Activated effector memory CD4-positive, alpha-beta T cell treated with Interleukin-2 at 50 U/mL for 16 hours (primary cell): ENCODE data around the gene CHST12.
"Not testable (repeated sequence)": the region's sequence is repeated elsewhere in the genome, so short reads cannot be mapped to it uniquely, and the experiment has no call there.

Source experiments
- DNase-seq: peaks from one replicate; pipeline ENCODE4 v3.0.0-alpha.2; 2020

CHST12 gene

GRCh38 chr7:2437537-2438148 is 34.2 kb downstream of the CHST12 start:
- DNase-seq: no peak

DNA sequence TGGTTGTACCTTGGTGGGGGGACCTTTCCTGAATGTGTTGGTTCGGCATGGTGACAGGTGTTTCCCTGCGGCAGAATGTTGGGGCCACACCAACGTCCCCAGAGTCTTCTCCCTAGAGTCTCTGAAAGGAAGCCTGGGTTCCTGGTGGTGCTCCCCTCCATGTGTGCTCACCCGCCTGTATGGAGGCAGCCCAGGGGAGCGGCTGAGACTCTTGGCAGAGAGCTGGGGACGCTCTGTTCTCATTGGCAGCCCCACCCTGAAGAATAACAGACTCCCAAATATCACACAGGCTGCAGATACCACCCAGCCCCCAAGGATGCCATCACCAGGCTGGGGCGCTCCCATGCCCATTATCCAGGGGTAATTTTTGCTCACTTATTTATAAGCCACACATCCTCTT is 34.8 kb downstream of the CHST12 start:
- no peak for DNase-seq

DNA sequence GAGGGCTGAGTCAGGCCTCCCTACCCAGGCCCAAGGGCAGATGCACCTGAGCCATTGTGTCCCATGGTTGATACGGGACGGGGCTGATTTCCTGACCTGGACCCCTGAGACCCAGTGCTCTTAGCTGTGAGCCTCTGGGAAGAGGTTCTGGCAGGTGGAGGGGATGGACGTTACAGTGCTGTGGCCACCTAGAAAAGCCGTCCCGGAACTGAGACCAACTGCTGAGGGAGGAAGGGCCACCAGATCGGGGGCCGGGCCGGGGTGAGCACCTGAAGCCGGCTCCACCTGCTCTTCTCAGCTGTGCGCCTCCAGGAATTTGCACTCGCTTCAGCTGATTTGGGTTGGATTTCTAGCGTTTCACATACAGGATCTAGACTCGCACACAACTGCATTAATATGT is 35.4 kb downstream of the CHST12 start:
- no peak for DNase-seq

GRCh38 chr7:2440608-2441245 is 37.3 kb downstream of the CHST12 start:
- DNase-seq: no peak

- no peak for DNase-seq
Observed at GRCh38 chr7:2441430-2442058, 38.1 kb downstream of the CHST12 start.

GRCh38 chr7:2443491-2443890 is 40.1 kb downstream of the CHST12 start:
- no peak for DNase-seq

- DNase-seq: no peak
Observed at GRCh38 chr7:2444476-2444875, 41.1 kb downstream of the CHST12 start.

DNA sequence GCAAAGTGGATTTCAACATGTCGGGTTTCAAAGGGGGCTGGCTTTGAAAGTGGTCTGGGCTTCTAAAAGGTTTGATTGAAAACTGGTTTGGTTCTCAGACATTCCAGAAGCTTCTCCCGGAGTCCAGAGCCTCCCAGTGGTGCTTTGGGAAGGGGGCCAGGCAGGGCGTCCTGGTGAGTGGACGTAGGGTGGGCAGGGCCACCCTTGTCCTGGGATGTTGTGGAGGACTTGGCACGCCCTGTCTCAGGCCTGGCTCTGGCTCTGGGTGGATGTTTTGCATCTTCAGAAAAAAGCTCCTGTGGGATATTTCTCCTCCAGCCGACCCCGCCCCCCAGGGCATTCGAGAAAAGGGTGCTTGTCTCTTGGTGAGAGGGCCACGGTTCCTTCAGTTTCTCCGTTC is 41.6 kb downstream of the CHST12 start:
- no peak for DNase-seq

- DNase-seq: no peak
Observed at GRCh38 chr7:2445898-2446555, 42.6 kb downstream of the CHST12 start.

DNA sequence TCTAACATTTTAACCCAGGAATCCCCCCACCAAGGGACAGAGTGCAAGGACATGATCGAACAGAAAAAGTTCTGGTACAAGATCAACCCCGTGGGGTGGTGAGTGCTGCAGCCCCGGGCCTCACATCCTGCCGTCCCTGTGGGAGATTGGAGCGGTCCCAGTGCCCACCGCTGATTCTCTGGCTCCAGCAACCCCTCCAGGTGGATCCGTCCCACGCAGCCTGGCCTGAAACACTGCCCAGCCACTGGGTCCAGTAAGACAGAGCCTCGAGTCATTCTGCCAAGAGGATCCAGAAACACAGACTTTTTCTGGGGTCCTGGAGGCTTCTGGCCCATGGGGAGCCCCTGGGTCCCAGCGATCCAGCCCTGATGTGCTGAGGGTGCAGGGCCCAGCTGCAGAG is 43.3 kb downstream of the CHST12 start:
- no peak for DNase-seq

DNA sequence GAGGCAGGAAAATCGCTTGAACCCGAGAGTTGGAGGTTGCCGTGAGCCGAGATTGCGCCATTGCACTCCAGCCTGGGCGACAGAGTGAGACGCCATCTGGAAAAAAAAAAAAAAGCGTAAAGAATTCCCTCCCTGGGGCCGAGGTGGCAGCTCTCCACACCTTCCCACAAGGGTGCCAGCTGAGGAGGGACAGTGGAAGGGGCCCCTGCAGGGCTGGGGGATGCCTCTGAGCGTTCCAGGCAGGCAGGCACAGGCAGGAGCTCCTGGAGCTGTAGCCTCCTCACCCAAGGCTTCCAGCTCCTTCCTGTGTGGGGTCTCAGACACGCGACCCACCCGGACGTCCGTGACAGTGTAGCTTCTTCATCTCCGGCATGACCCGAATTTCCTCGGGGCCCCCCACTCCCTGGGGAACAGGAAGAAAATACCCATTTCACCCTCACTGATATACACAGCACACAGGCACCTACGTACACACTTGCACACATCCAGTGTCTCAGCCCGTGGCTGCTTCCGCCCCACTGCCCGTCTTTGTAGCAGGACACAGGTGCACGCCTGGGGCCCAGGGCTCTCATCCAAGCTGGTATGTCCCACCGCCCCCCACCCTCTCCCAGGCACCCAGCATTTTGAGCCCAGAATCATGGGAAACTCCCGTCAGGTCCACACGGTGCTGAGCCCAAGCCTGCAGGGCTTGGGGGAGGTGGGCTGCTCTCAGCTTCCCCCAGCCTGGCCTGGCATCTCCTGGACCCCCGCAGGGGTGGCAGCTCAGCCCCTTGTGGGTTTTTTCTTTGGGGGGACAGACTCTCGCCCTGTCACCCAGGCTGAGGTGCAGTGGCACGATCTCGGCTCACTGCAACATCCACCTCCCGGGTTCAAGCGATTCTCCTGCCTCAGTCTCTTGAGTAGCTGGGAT is 47.0 kb downstream of the CHST12 start:
- DNase-seq: no peak

- peak; percentile 58 for DNase-seq
Observed at GRCh38 chr7:2451171-2452073, 48.0 kb downstream of the CHST12 start.

DNA sequence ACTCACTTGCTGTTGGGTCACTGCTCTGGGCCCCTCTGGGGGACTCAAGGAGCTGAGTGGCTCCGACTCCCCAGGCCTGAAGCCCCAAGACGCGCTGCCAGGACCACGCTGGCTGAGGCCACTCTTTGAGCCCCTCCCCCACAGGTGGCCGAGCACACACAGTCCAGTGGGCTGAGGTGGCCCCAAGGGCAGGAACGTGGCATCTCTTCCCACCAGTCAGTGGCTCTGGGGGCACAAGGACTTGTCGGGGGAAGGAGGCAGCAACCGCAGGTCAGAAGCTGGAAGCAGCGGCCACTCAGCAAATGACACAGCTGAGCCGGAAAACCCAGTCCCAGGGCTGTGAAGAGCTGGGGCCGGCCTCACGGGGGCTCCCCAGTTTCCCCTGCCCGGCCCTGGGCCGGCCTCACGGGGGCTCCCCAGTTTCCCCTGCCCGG is 48.7 kb downstream of the CHST12 start:
- DNase-seq: no peak

- no peak for DNase-seq
Observed at GRCh38 chr7:2452643-2453270, 49.3 kb downstream of the CHST12 start.

GRCh38 chr7:2453849-2454248 is 50.4 kb downstream of the CHST12 start:
- not testable (repeated sequence) for DNase-seq

DNA sequence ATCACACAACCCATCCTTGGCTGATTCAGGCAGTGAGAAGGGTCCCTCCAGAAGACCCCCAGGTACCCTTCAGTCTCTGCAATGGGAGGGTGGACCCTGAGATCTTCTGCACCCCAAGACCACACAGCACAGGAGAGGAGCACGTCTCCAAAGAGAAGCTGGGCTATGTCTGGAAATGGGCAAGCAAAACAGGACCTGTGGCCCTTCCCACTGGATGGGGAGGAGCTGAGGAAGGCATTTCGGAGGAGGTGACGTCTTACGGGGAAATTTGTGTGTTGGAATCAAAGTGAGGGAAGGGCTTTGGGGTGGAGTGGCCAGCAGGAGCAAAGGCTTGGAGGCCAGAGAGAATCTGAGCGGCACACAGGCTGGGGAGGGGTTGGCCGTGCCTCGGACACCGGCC is 56.3 kb downstream of the CHST12 start:
- DNase-seq: no peak

DNA sequence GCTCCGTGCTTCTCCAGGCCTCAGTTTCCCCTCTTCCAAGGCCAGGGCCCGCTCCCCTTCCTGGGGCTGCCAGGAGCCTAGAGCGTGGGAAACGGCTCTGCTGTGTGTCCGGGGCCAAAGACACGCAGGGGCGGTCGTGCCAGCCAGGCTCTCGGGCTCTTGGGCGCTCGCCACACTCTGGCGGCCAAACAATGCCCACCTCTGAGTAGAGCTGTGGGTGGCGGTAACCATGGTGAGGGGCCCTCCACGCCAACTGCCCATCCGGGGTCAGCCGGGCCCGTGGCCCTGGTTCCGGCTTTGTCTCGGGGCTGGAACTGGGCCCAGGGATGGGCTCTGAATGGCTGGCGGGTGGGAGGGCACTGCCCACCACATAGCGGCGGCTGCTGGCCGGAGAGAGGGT is 56.8 kb downstream of the CHST12 start:
- DNase-seq: no peak

DNA sequence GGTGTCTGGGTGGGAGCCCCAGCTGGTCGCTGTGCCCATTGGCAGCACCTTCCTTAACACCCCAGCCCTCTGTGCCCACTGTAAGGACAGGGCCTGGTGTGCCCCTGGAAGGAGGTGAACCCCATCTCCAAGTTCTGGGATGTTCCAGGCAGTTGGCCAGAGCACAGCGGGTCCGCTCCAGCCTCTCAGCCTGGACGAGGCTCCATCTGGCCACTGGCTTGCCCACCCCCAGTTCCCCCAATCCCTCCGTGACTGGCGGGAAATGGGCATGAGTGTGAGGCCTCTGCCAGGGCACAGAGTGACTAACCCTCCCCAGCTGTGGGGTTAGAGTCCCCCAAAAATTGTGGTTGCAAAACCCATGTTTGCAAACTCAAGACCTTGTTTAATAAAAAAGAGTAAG is 57.2 kb downstream of the CHST12 start:
- no peak for DNase-seq

GRCh38 chr7:2461268-2462026 is 58.0 kb downstream of the CHST12 start:
- DNase-seq: no peak

DNA sequence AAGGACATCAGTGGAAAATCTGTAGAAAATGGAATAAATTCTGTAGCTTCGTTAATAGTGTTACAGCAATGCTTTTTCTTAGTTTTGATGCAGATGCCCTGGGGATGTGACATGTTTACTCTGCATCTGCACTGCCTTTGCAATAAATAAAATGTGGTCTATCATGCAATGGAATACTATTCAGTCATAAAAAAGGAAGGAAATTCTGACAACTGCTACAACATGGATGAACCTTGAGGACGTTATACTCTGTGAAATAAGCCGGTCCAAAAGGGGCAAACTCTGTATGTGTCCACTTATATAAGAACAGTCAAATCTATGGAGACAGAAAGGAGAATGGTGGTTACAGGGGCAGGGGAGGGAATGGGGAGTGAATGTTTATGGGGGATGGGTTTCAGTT is 59.3 kb downstream of the CHST12 start:
- no peak for DNase-seq

- DNase-seq: no peak
Observed at GRCh38 chr7:2465928-2466327, 62.5 kb downstream of the CHST12 start.
